Right ventricle myocardium inferior (tissue), 1 donor: ENCODE measurements around the gene ZBTB39. TPM values are rescaled to one million over a fixed set of nuclear protein-coding genes. Genes with fewer than 3 reads are reported as not detected.
A peak's percentile ranks its signal among the peaks of the same experiment; 100 is the strongest.
"Not testable (repeated sequence)": the region's sequence is repeated elsewhere in the genome, so short reads cannot be mapped to it uniquely, and the experiment has no call there.

Experiments
- ATAC-seq: fragments of 200-7000 bp; cut with Tn5 transposase; one replicate; pipeline ENCODE4 v1.9.1; 2020; ENCODE audit warnings: mild to moderate bottlenecking, moderate library complexity
- DNase-seq: peaks from one replicate; pipeline ENCODE4 v3.0.0; 2021; ENCODE audit errors: missing footprints
- intact Hi-C: fragments of 100-400 bp; cut with DNase I; formaldehyde crosslinking; loops from one replicate; pipeline ENCODE4 v1.11.0; 2022
- long read RNA-seq: library from polyadenylated mRNA; unstranded; transcript quantifications from one replicate; pipeline ENCODE4 v2.0.0, GENCODE V29; 2021
- total RNA-seq: library from RNA; stranded (reverse); fragmentation: NEBNext Ultra II Directional; extraction: Animal tissue kit (Norgen Biotek cat#: 25700); gene quantifications from one replicate; pipeline ENCODE4 v1.2.1, GENCODE V29; 2021
- donor health status: DM: no; HTN: yes; CAD: no; lungs with severe emphysema.

Gene ZBTB39
- 3.3 TPM for total RNA-seq
- long read RNA-seq, full-length matches to known transcripts = 1 of 2 reads
- long read RNA-seq, partial matches to known transcripts = 0 of 2 reads
- long read RNA-seq, other reads (novel, unspliced or antisense) = 1 of 2 reads

DNA sequence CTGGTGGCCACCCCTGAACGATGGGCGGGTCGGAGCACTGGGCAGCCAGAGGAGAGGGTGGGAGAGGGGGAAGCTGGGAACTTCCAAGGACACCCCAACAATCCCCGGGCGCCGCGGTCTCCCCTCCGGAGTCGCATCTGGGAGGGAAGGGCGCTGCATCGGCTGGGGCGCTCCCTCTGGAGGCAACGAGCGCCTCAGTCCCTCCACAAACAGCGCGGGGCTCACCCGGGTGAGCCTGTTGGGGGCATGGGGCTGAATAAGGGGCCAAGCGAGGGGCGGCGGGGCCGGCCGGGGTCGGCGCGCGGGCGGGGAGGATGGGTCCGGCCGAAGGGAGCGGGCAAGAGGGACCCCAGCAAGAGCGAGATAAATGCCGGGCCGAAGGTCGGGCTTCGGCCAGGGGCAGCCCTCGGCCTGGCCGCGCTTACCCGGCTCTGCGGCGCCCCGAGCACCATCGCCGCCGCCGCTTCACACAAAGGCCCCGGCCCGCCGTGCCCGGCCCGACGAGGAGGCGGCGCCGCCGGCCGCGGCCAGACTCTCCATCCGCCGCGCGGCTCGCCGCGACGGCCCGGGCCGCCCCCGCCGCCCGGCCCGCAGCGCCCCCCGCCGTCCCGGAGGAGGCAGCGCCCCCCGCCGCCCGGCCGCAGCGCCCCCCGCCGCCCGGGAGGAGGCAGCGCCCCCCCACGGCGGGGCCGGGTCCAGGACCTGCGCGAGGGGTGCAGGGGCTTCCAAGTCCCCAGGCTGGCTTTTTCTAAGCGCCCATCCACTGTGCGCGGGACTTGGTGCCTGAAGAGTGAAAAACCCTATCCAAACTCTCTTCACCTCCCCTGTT, at the start of gene ZBTB39:
Gene ZBTB39, minus strand, starts transcription at position 567 of the 829 bp plus-strand sequence. CDS start 1,629 bp downstream, outside the sequence.
- DNase-seq = peak; percentile 77
- intact Hi-C loops = loop anchor here (5.0 kb wide), 1 partner anchor 106 kb away; the partner anchor contains the start of gene STAT6
- peak; percentile 82 for ATAC-seq

- intact Hi-C loops = loop anchor here (5.0 kb wide), 1 partner anchor 44 kb away; no protein-coding TSS in a partner anchor
- no peak for ATAC-seq
These were observed 49.5 kb upstream of the ZBTB39 start for GRCh38 chr12:57055824-57056223.

DNA sequence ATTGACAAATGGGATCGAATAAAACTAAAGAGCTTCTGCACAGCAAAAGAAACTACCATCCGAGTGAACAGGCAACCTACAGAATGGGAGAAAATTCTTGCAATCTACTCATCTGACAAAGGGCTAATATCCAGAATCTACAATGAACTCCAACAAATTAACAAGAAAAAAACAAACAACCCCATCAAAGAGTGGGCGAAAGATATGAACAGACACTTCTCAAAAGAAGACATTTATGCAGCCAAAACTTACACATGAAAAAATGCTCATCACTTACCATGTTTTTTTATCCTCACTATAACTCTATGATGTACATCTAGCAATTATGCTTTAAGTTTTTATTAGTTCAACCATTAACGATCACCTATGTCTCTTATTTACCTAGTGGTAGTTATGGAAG, 47.6 kb upstream of the ZBTB39 start:
- DNase-seq, intact Hi-C loops, ATAC-seq: not testable (repeated sequence)

More at GRCh38 chr12:57055824-57056223, 49.5 kb upstream of the ZBTB39 start:
- no peak for DNase-seq

GRCh38 chr12:57053146-57053545, 46.8 kb upstream of the ZBTB39 start:
- ATAC-seq, DNase-seq, intact Hi-C loops: not testable (repeated sequence)

GRCh38 chr12:57051011-57051410, 44.7 kb upstream of the ZBTB39 start:
- DNase-seq (no peak), ATAC-seq (no peak)
- intact Hi-C loops = no loop called here

GRCh38 chr12:57049890-57050289, 43.5 kb upstream of the ZBTB39 start, which contains the start of gene MYO1A:
Gene MYO1A, minus strand, starts transcription at chr12:57050129. Its CDS starts 1,806 bp downstream, at chr12:57048323.
- DNase-seq (no peak), ATAC-seq (no peak)
- intact Hi-C loops = no loop called here

- DNase-seq (no peak), ATAC-seq (no peak)
- intact Hi-C loops = no loop called here
These were observed 42.7 kb upstream of the ZBTB39 start for GRCh38 chr12:57049119-57049446.

- ATAC-seq (no peak), DNase-seq (no peak)
- intact Hi-C loops = no loop called here
These were observed 42.2 kb upstream of the ZBTB39 start for GRCh38 chr12:57048423-57049118.

DNA sequence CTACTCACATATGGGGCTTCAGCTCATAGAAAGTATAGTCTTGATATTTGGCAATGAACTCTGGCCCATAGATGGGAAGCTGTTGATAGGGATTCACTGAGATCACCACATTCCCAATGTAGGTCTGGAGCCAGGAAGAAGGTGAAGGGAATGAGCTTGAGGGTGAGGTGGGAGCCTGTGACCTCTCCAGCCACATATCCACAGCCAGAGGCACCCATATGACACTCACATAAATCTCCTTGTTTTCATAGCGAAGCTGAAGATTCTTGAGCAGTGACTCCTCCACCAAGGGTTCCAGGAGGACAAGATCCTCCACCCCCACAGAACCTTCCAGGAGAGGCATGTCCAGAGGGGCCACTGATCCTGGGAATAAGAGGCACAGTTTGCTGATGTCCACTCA, 41.6 kb upstream of the ZBTB39 start:
- intact Hi-C loops = no loop called here
- DNase-seq (no peak), ATAC-seq (no peak)

DNA sequence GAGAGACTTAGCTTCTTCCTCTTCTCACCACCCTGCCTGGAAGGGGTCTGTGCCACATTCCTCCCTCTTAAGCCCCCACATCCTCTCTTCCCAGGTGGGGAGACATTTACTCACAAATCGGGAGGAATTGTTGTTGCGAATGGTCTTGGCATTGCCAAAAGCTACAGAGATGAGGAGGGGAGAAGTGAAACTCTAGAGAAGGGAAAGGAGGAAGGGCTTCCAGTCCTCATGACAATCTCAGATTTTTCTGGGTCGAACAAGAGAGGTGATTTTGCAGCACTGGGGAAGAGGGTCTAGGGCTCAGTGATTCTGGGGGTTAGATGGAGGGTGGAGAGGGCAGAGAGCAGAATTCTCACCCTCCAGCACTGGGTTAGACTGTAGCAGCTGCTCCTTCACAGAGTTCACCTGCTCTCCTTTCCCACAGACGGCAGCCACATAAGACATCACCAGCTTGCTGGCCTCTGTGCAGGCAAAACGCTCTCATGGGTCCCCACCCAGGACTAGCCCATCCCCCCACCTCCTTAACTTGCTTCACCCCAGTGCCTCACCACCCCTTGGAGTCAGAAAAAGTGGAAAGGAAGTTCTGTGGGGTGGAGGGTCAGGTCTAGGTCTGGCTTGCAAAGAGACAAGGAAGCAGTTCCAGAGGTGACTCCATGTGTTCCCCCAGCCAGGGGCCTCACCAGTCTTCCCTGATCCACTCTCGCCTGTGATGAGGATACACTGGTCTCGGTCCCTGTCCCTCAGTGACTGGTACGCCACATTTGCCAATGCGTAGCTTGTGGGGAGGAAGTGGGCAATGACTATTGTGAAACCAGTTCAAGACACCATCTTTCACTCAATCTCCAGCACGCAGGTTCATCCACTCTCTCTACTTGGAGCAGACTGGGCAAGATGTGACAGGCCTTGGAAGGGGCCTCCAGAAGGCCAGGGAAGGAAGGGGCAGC, 40.9 kb upstream of the ZBTB39 start:
- peak; percentile 49 for ATAC-seq
- DNase-seq = no peak
- intact Hi-C loops = no loop called here

- intact Hi-C loops = no loop called here
- DNase-seq (no peak), ATAC-seq (no peak)
These were observed 39.9 kb upstream of the ZBTB39 start for GRCh38 chr12:57046086-57046791.

GRCh38 chr12:57044889-57045288, 38.5 kb upstream of the ZBTB39 start:
- ATAC-seq = no peak
- intact Hi-C loops = no loop called here
- DNase-seq = no peak

DNA sequence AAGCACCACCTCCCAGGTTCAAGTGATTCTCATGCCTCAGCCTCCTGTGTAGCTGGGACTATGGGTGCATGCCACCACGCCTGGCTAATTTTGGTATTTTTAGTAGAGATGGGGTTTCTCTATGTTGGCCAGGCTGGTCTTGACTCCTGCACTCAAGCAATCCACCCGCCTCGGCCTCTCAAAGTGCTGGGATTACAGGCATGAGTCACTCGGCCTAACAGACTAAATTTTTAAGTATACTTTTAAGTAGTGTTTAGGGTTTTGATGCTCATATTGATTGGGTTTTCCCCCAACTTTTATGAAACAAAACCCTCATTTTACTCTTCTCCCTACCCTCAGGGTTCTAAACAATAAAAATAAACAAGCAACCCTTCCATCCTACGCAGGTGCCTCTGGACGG, 38.1 kb upstream of the ZBTB39 start:
- ATAC-seq = no peak
- intact Hi-C loops = no loop called here
- DNase-seq = no peak

- intact Hi-C loops = no loop called here
- DNase-seq = no peak
- ATAC-seq = no peak
These were observed 36.3 kb upstream of the ZBTB39 start for GRCh38 chr12:57042695-57043094.

- DNase-seq = no peak
- ATAC-seq = no peak
- intact Hi-C loops = no loop called here
These were observed 34.4 kb upstream of the ZBTB39 start for GRCh38 chr12:57040750-57041149.

GRCh38 chr12:57040211-57040610, 33.9 kb upstream of the ZBTB39 start:
- no peak for ATAC-seq
- no peak for DNase-seq
- intact Hi-C loops = no loop called here

GRCh38 chr12:57039016-57039798, 32.9 kb upstream of the ZBTB39 start:
- intact Hi-C loops = no loop called here
- ATAC-seq = no peak
- no peak for DNase-seq
